GM10266 (cell line): ENCODE measurements around the gene SLC12A1.

Experiments used
- DNase-seq: peaks from one replicate; pipeline ENCODE4 v3.0.0; 2012; ENCODE audit errors: extremely low spot score
- TF ChIP-seq, protein P1 (sequence below): IDR thresholded peaks from 2 replicates; pipeline ENCODE4 v1.5.1; 2012; ENCODE audit warnings: mild to moderate bottlenecking, low read depth; ENCODE audit not compliant: control insufficient read depth, insufficient read depth; ENCODE audit errors: missing control alignments

SLC12A1 gene

DNA sequence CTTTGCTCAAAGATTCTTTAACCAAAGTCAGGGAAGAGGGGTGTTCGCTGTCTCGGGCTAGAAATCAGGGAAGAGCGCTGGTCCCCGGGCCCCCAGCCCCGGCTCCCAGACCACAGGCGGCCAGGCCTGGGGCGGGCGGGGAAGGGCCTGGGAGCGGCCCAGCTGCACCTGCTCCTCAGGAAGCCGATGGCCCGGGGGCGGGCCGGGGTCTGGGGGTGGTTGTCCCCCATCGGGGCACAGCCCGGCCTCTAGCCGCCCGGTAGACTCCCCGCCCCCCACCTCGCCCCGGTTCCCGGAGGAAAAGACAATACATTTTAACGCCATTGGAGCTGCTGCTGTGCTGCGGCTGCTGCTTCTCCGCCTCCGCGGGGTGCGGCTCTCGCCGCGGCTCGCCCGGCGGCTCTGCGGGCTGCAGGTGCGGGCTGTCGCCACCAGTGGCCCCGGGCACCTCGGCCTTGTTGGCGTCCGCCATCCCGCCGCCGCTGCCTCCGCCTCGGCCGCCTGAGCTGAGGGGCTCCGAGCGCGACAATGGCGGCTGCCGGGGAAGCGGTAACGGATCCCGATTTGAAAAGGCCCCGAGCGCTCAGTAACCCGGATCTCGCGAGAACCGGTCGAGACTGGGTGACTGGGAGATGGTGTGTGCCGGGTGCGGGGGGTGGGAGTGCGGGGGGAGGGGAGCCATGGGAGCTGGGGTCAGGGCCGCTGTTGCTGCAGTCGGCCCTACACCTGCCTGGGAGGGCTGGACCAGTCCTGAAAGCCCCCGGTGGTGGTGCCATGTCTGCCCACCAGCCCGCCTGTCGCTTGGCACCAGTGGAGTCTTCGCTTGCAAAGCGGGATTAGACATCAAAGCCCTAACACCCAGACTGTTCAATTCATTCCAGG, 28.1 kb upstream of the SLC12A1 start, which contains the start of gene MYEF2:
Gene MYEF2 (minus strand): TSS at position 530 of the 882 bp plus-strand sequence. CDS start 58 bp downstream, at position 472.
- TF ChIP-seq, protein P1, sequence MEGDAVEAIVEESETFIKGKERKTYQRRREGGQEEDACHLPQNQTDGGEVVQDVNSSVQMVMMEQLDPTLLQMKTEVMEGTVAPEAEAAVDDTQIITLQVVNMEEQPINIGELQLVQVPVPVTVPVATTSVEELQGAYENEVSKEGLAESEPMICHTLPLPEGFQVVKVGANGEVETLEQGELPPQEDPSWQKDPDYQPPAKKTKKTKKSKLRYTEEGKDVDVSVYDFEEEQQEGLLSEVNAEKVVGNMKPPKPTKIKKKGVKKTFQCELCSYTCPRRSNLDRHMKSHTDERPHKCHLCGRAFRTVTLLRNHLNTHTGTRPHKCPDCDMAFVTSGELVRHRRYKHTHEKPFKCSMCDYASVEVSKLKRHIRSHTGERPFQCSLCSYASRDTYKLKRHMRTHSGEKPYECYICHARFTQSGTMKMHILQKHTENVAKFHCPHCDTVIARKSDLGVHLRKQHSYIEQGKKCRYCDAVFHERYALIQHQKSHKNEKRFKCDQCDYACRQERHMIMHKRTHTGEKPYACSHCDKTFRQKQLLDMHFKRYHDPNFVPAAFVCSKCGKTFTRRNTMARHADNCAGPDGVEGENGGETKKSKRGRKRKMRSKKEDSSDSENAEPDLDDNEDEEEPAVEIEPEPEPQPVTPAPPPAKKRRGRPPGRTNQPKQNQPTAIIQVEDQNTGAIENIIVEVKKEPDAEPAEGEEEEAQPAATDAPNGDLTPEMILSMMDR: no peak
- DNase-seq: peak; percentile 86

DNA sequence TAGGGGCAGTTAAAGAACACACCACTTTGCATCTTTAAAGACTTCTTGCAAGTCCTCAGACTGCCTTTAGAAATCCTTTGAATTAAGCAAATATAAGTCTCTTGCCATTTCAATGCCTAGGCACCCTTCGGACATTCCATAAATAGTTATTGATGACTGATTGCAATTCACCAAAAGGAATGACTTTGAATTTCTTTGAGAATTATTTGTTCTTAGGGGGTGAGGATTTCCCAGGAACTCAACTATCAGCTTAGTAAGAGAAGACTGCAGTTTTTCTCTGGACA, 27.5 kb upstream of the SLC12A1 start:
- no peak for DNase-seq
- TF ChIP-seq, protein P1: no peak

DNA sequence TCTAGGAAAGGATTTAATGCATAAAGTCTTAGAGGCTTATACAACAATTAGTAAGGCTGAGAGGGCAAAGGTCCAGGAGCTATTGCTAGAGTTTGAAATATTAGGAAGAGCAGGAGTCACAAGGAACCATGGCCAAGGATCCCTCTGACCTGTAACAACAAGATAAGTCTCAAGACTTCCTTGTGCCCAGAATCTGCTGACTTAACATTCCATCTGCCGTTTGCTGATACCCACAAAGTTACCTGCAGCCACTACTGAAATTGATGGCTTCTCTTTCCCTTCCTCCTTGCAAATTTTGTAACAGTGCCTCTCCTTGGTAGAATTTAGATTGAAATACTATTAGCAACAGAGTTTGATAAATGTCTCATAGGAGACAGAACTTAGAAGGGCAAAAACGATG, 23.4 kb upstream of the SLC12A1 start:
- TF ChIP-seq, protein P1: no peak
- no peak for DNase-seq

DNA sequence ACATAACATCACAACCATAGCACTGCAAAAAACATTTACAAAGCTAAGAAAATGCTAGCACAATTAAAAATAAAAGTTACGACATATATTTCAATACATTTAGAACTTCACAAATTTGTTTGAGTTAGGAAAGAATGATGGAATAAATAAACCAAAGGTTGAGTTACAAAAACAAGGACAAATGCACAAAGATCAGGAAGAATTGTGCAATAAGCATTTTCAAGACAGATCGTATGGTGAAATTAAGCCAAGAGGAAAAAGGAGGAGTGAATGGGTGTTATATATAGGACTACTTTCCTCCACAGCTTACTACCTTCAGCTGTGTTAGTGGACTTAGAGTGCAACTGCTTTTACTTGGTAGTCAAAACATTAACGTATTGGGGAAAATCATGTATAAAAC, 20.6 kb upstream of the SLC12A1 start:
- no peak for DNase-seq
- TF ChIP-seq, protein P1: no peak

DNA sequence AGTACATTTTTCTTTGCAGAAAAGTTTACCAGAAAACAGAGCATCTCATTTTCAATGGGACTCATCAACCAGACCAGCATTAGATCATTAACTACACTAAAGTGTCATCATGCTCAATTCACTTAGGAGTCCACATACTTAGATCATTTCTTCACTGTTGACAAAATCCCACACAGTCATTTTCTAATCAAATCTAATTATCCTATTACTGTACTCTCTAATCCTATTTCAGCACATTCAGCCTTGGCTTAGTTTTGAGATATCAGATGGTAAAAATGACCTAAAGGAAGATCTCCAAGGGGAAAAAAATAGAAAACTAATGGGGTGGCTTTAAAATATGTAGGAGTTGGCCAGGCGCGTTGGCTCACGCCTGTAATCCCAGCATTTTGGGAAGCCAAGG, 19.8 kb upstream of the SLC12A1 start:
- DNase-seq: no peak
- TF ChIP-seq, protein P1: no peak

DNA sequence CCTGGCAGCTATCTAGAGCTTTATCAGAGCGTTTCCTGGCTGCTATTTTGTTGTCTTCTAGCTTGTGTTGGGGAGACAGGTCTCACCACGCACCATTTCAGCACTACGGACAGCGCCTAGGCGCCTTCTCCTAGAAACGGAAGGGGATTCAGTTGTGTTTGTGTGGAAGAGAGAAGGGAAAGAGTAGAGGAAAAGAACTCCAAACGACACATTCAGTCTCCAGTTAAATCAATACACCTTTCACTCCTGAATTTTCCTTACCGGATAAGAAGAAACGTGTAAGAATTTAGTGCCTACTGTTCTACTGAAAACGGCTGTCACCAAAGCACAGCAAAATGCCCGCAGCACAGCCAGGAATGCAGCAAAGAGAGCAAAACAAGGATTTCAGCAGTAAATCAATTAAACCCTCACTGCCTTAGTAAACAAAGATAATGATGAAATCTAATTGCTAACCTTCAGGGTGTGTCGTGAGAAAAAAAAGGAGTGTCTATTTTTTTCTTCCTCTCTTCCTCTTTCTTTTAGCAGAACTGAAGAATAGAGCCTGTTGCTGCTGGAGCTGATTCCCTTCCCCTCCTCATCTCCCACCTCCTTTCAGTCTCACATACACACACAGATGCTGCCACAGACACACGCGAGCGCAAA, 15.0 kb upstream of the SLC12A1 start:
- TF ChIP-seq, protein P1: no peak
- peak; percentile 33 for DNase-seq

DNA sequence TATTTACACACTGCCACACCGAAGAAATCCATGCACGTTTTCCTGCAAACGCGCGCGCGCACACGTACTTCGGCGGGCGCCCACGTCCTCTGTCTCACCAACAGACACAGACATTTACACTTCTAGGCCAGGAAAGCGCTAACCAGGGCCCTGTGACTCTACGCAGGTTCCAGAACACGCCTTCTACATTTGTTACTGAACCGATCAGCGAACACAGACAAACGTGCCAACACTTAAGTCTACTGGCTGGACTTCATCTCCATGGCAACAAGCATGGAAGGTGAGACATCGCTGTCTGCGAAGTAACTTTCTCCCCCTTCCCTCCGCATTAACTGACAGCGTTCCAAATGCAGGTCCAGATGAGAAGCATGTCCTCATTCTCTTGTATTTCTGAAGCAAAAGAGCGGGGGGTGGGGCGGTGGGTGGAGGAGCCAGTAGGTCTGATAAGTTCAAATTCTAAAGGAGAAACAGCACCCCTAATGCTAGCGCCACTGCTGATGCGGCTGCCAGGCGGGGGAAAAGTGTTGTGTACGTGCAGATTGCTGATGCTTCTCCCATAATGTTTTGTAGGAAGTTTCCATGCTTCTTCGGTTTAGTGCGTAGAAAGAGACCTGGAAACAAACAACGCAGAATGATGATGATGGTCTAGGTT, 14.4 kb upstream of the SLC12A1 start, which contains the start of gene CTXN2:
Gene CTXN2 (plus strand): TSS at position 92 of the 652 bp plus-strand sequence. CDS start 9,636 bp downstream, outside the sequence.
- TF ChIP-seq, protein P1: no peak
- DNase-seq: no peak
